Measurements from ENCODE around the gene TJP1.
"Not testable (repeated sequence)": the region's sequence is repeated elsewhere in the genome, so short reads cannot be mapped to it uniquely, and the experiment has no call there.

Gene TJP1

GRCh38 chr15:29795610-29796009 is 26.7 kb downstream of the TJP1 start:
- no peak for DNase-seq

- peak; percentile 79 for DNase-seq
Observed at GRCh38 chr15:29792426-29793159, 29.7 kb downstream of the TJP1 start.

GRCh38 chr15:29790607-29791006 is 31.7 kb downstream of the TJP1 start:
- no peak for DNase-seq

GRCh38 chr15:29789871-29790270 is 32.4 kb downstream of the TJP1 start:
- DNase-seq, result no peak

GRCh38 chr15:29788433-29789034 is 33.7 kb downstream of the TJP1 start:
- peak; percentile 15 for DNase-seq

GRCh38 chr15:29787767-29788166 is 34.5 kb downstream of the TJP1 start:
- no peak for DNase-seq

GRCh38 chr15:29785642-29786041 is 36.6 kb downstream of the TJP1 start:
- no peak for DNase-seq

- peak; percentile 6 for DNase-seq
Observed at GRCh38 chr15:29785136-29785535, 37.1 kb downstream of the TJP1 start.

- DNase-seq, result no peak
Observed at GRCh38 chr15:29784413-29784812, 37.9 kb downstream of the TJP1 start.

- not testable (repeated sequence) for DNase-seq
Observed at GRCh38 chr15:29782816-29783215, 39.5 kb downstream of the TJP1 start.

- no peak for DNase-seq
Observed at GRCh38 chr15:29778382-29778781, 43.9 kb downstream of the TJP1 start.

GRCh38 chr15:29776859-29777258 is 45.4 kb downstream of the TJP1 start:
- no peak for DNase-seq

GRCh38 chr15:29774900-29775299 is 47.4 kb downstream of the TJP1 start:
- DNase-seq, result peak; percentile 48

GRCh38 chr15:29773816-29774215 is 48.5 kb downstream of the TJP1 start:
- peak; percentile 22 for DNase-seq

- DNase-seq, result no peak
Observed at GRCh38 chr15:29773000-29773399, 49.3 kb downstream of the TJP1 start.

- peak; percentile 26 for DNase-seq
Observed at GRCh38 chr15:29770796-29771195, 51.5 kb downstream of the TJP1 start.

GRCh38 chr15:29765898-29766527 is 56.3 kb downstream of the TJP1 start:
- no peak for DNase-seq

GRCh38 chr15:29765234-29765841 is 56.9 kb downstream of the TJP1 start:
- no peak for DNase-seq

GRCh38 chr15:29759596-29759995 is 62.7 kb downstream of the TJP1 start:
- DNase-seq, result no peak

- no peak for DNase-seq
Observed at GRCh38 chr15:29756358-29757267, 65.7 kb downstream of the TJP1 start.

- DNase-seq, result not testable (repeated sequence)
Observed at GRCh38 chr15:29754009-29754408, 68.3 kb downstream of the TJP1 start.

- DNase-seq, result no peak
Observed at GRCh38 chr15:29753506-29753905, 68.8 kb downstream of the TJP1 start.

- DNase-seq, result peak; percentile 37
Observed at GRCh38 chr15:29750754-29751153, 71.5 kb downstream of the TJP1 start.
